Measurements from ENCODE around the gene ZNF26. TPM values are rescaled to one million over a fixed set of nuclear protein-coding genes. Genes with fewer than 3 reads are reported as not detected.

ZNF26 gene
- total RNA-seq, 2 experiments from 2014 or later: 15.7 to 22.2 TPM

DNA sequence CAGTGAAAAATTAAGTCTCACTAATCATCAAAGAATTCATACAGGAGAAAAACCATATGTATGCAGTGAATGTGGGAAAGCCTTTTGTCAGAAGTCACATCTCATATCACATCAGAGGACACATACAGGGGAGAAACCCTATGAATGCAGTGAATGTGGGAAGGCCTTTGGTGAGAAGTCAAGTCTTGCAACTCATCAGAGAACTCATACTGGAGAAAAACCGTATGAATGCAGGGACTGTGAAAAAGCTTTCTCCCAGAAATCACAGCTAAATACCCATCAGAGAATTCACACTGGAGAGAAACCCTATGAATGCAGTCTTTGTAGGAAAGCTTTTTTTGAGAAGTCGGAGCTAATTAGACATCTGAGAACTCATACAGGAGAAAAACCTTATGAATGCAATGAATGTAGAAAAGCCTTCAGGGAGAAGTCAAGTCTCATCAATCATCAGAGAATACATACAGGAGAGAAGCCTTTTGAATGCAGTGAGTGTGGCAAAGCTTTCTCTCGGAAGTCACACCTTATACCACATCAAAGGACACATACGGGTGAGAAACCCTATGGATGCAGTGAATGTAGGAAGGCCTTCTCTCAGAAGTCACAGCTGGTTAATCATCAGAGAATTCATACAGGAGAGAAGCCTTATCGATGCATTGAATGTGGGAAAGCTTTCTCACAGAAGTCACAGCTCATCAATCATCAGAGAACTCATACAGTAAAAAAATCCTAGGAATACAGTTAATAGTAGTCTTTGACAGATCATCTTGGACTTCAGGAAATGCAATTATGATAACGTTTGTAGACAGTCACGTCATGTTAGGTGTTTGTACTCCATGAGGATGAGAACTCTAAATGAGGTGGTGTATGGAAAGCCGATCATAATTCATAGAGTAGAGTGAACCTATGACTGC lies 72.3 kb downstream of the ZNF26 start:
- no peak for TF ChIP-seq EZH2phosphoT487 (IDR thresholded peaks at IDR 0.05; ENCODE audit: borderline replicate concordance, low read depth, low read length)
- TF ChIP-seq, protein P1, sequence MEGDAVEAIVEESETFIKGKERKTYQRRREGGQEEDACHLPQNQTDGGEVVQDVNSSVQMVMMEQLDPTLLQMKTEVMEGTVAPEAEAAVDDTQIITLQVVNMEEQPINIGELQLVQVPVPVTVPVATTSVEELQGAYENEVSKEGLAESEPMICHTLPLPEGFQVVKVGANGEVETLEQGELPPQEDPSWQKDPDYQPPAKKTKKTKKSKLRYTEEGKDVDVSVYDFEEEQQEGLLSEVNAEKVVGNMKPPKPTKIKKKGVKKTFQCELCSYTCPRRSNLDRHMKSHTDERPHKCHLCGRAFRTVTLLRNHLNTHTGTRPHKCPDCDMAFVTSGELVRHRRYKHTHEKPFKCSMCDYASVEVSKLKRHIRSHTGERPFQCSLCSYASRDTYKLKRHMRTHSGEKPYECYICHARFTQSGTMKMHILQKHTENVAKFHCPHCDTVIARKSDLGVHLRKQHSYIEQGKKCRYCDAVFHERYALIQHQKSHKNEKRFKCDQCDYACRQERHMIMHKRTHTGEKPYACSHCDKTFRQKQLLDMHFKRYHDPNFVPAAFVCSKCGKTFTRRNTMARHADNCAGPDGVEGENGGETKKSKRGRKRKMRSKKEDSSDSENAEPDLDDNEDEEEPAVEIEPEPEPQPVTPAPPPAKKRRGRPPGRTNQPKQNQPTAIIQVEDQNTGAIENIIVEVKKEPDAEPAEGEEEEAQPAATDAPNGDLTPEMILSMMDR (conservative IDR thresholded peaks at IDR 0.05; ENCODE audit: low read length): no peak
- POLR2A ChIA-PET: no interaction called here
- H2AFZ ChIP-seq (ENCODE audit: low read length): no peak overlapping the region
- H3K9me2 ChIP-seq (ENCODE audit: insufficient read depth, low read length): no peaks in the 10 kb centered on the region
- H3K4me2 ChIP-seq (ENCODE audit: low read length): no peak overlapping the region
- H3K36me3 ChIP-seq (ENCODE audit: insufficient read depth, low read length): peaks cover 56% of the 10 kb centered on the region
- H4K20me1 ChIP-seq (ENCODE audit: insufficient read depth, low read length): no peaks in the 10 kb centered on the region
- no TSS peak for BruUV-seq (replicated peaks)
- H3K27ac ChIP-seq (ENCODE audit: low read depth, low read length, poor library complexity, severe bottlenecking): no peak overlapping the region
- H3K4me3 ChIP-seq (ENCODE audit: low read depth, low read length, poor library complexity, severe bottlenecking): no peak overlapping the region
- peaks cover 79% of the 10 kb centered on the region for H3K9me3 ChIP-seq (ENCODE audit: low read length)
- CTCF ChIA-PET (ENCODE audit: unreplicated experiment): no interaction called here
- intact Hi-C loops (cut with micrococcal nuclease; ENCODE audit: unreplicated experiment): no loop called here
- H3K4me1 ChIP-seq (ENCODE audit: insufficient read depth, low read length, poor library complexity, severe bottlenecking): no peaks in the 10 kb centered on the region
- DNase-seq (ENCODE audit: low spot score): peak; percentile 24
- H3K79me2 ChIP-seq (ENCODE audit: insufficient read depth, low read depth, low read length): no peaks in the 10 kb centered on the region

- Histone ChIP-seq H3K9me3 (ENCODE audit: low read length) (peaks cover 85% of the 10 kb centered on the region), H3K4me2 (ENCODE audit: low read length) (no peak overlapping the region), H3K79me2 (ENCODE audit: insufficient read depth, low read depth, low read length) (no peaks in the 10 kb centered on the region), H3K36me3 (ENCODE audit: insufficient read depth, low read length) (peaks cover 30% of the 10 kb centered on the region), H3K4me3 (ENCODE audit: low read depth, low read length, poor library complexity, severe bottlenecking) (no peak overlapping the region), H3K4me1 (ENCODE audit: insufficient read depth, low read length, poor library complexity, severe bottlenecking) (no peaks in the 10 kb centered on the region), H2AFZ (ENCODE audit: low read length) (no peak overlapping the region), H3K27ac (ENCODE audit: low read depth, low read length, poor library complexity, severe bottlenecking) (no peak overlapping the region), H4K20me1 (ENCODE audit: insufficient read depth, low read length) (no peaks in the 10 kb centered on the region), H3K9me2 (ENCODE audit: insufficient read depth, low read length) (no peaks in the 10 kb centered on the region)
- BruUV-seq (replicated peaks): no TSS peak
- CTCF ChIA-PET (ENCODE audit: unreplicated experiment): no interaction called here
- DNase-seq (ENCODE audit: low spot score): no peak
- POLR2A ChIA-PET: no interaction called here
- intact Hi-C loops (cut with micrococcal nuclease; ENCODE audit: unreplicated experiment): no loop called here
- TF ChIP-seq, protein P1 (conservative IDR thresholded peaks at IDR 0.05; ENCODE audit: low read length): no peak
- no peak for TF ChIP-seq EZH2phosphoT487 (IDR thresholded peaks at IDR 0.05; ENCODE audit: borderline replicate concordance, low read depth, low read length)
These were observed 75.8 kb downstream of the ZNF26 start for GRCh38 chr12:133061954-133062353.

DNA sequence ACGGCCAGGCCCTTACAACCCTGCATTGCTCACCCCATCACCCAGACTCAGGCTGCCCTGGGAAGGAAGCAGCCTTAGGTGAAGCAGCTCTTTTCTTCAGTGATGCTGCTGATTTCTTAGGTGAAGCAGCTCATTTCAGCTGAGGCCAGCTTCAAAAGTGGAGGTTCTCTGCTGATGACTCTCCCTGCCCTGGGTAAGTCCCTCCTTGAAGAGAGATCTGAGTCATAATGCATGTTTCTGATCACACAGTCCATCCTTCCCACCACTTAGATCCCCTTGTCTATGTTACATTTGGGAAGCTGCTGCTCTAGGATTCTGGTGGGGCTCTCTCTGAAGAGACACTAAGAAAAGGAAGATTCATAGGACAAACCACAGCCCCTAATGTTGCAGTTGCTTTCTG lies 77.4 kb downstream of the ZNF26 start:
- ChIA-PET POLR2A (no interaction called here), CTCF (ENCODE audit: unreplicated experiment) (no interaction called here)
- Histone ChIP-seq H4K20me1 (ENCODE audit: insufficient read depth, low read length) (no peaks in the 10 kb centered on the region), H3K4me2 (ENCODE audit: low read length) (no peak overlapping the region), H3K9me2 (ENCODE audit: insufficient read depth, low read length) (no peaks in the 10 kb centered on the region), H2AFZ (ENCODE audit: low read length) (no peak overlapping the region), H3K4me3 (ENCODE audit: low read depth, low read length, poor library complexity, severe bottlenecking) (no peak overlapping the region), H3K79me2 (ENCODE audit: insufficient read depth, low read depth, low read length) (no peaks in the 10 kb centered on the region), H3K27ac (ENCODE audit: low read depth, low read length, poor library complexity, severe bottlenecking) (no peak overlapping the region), H3K9me3 (ENCODE audit: low read length) (peaks cover 69% of the 10 kb centered on the region), H3K36me3 (ENCODE audit: insufficient read depth, low read length) (peaks cover 14% of the 10 kb centered on the region), H3K4me1 (ENCODE audit: insufficient read depth, low read length, poor library complexity, severe bottlenecking) (no peaks in the 10 kb centered on the region)
- DNase-seq (ENCODE audit: low spot score): no peak
- BruUV-seq (replicated peaks): no TSS peak
- TF ChIP-seq EZH2phosphoT487 (IDR thresholded peaks at IDR 0.05; ENCODE audit: borderline replicate concordance, low read depth, low read length): no peak
- TF ChIP-seq, protein P1 (conservative IDR thresholded peaks at IDR 0.05; ENCODE audit: low read length): no peak
- intact Hi-C loops (cut with micrococcal nuclease; ENCODE audit: unreplicated experiment): no loop called here
